Occipital lobe (tissue), 2 donors: ENCODE measurements around the gene NUP133. TPM values are rescaled to one million over a fixed set of nuclear protein-coding genes. Genes with fewer than 3 reads are reported as not detected.
"Not testable (repeated sequence)": the region's sequence is repeated elsewhere in the genome, so short reads cannot be mapped to it uniquely, and the experiment has no call there.

ENCODE experiments used
- DNase-seq: peaks from one replicate; lab custom pipeline; 2025; lab: John Stamatoyannopoulos, UW
- total RNA-seq: library from RNA; depleted of rRNA; stranded (reverse); fragments of >200 nt; gene quantifications from one replicate; pipeline ENCODE4 v1.2.3, GENCODE V29; 2014

NUP133 gene
- total RNA-seq, 1 donor from 2014 or later: 63.9 TPM

GRCh38 chr1:229509576-229509975, 1.4 kb upstream of the NUP133 start:
- DNase-seq: no peak

GRCh38 chr1:229508823-229509337, 739 bp upstream of the NUP133 start:
- DNase-seq: no peak

GRCh38 chr1:229507502-229507901, 639 bp downstream of the NUP133 start:
- DNase-seq: no peak

- no peak for DNase-seq
Observed at GRCh38 chr1:229506633-229507032, 1.5 kb downstream of the NUP133 start.

GRCh38 chr1:229495782-229496181, 12.4 kb downstream of the NUP133 start:
- DNase-seq: no peak

GRCh38 chr1:229487181-229487580, 21.0 kb downstream of the NUP133 start:
- DNase-seq: no peak

- no peak for DNase-seq
Observed at GRCh38 chr1:229485318-229485717, 22.8 kb downstream of the NUP133 start.

- no peak for DNase-seq
Observed at GRCh38 chr1:229482511-229482910, 25.6 kb downstream of the NUP133 start.

GRCh38 chr1:229480495-229480894, 27.6 kb downstream of the NUP133 start:
- DNase-seq: no peak

- no peak for DNase-seq
Observed at GRCh38 chr1:229479660-229480399, 28.3 kb downstream of the NUP133 start.

- no peak for DNase-seq
Observed at GRCh38 chr1:229478852-229479251, 29.3 kb downstream of the NUP133 start.

- DNase-seq: not testable (repeated sequence)
Observed at GRCh38 chr1:229475859-229476258, 32.3 kb downstream of the NUP133 start.

- DNase-seq: no peak
Observed at GRCh38 chr1:229474509-229474908, 33.6 kb downstream of the NUP133 start.

GRCh38 chr1:229471175-229471574, 37.0 kb downstream of the NUP133 start:
- no peak for DNase-seq

GRCh38 chr1:229470406-229471043, 37.6 kb downstream of the NUP133 start:
- no peak for DNase-seq

- DNase-seq: no peak
Observed at GRCh38 chr1:229466887-229467286, 41.3 kb downstream of the NUP133 start.

- DNase-seq: no peak
Observed at GRCh38 chr1:229464672-229465071, 43.5 kb downstream of the NUP133 start.

GRCh38 chr1:229461032-229461668, 47.0 kb downstream of the NUP133 start:
- DNase-seq: no peak

- DNase-seq: no peak
Observed at GRCh38 chr1:229459815-229460214, 48.3 kb downstream of the NUP133 start.

- DNase-seq: no peak
Observed at GRCh38 chr1:229457436-229457835, 50.7 kb downstream of the NUP133 start.

GRCh38 chr1:229456016-229456415, 52.1 kb downstream of the NUP133 start:
- DNase-seq: no peak

- no peak for DNase-seq
Observed at GRCh38 chr1:229454056-229454455, 54.1 kb downstream of the NUP133 start.
